HL-60 (cell line): ENCODE results near the gene NUFIP2.

Source experiments
- DNase-seq, 2 experiments: peaks; one replicate each; pipeline ENCODE4 v3.0.0-alpha.2; 2010 to 2020; ENCODE audit warnings: low read depth in 1 of 2, low spot score in 1 of 2
- H3K27ac ChIP-seq: fragments of 250-450 bp; sonication (Bioruptor Pico); replicated peaks from 2 replicates; pipeline ENCODE4 v1.5.1; 2020; ENCODE audit warnings: mild to moderate bottlenecking, moderate library complexity
- H3K27me3 ChIP-seq: fragments of 250-450 bp; sonication (Bioruptor Pico); 2 replicates; pipeline ENCODE4 v1.5.1; 2021; ENCODE audit warnings: mild to moderate bottlenecking, moderate library complexity; ENCODE audit not compliant: insufficient read depth, poor library complexity, severe bottlenecking
- H3K4me3 ChIP-seq: replicated peaks from 2 replicates; pipeline ENCODE4 v1.5.1; 2011; ENCODE audit warnings: mild to moderate bottlenecking, control low read depth, low read length; ENCODE audit not compliant: insufficient read depth
- CTCF ChIP-seq: IDR thresholded peaks from one replicate; pipeline ENCODE4 v1.5.1; 2011; ENCODE audit warnings: low read length, control low read depth, inconsistent platforms; ENCODE audit not compliant: insufficient read depth
- GABPA ChIP-seq: IDR thresholded peaks from 2 replicates; pipeline ENCODE4 v1.6.1; 2012; ENCODE audit warnings: low read depth
- POLR2AphosphoS5 ChIP-seq: IDR thresholded peaks from 2 replicates; pipeline ENCODE4 v1.6.1; 2012; ENCODE audit warnings: low read depth
- REST ChIP-seq: IDR thresholded peaks from 2 replicates; pipeline ENCODE4 v1.6.1; 2012; ENCODE audit warnings: low read depth; ENCODE audit not compliant: insufficient replicate concordance
- SPI1 ChIP-seq: IDR thresholded peaks from 2 replicates; pipeline ENCODE4 v1.6.1; 2012; ENCODE audit warnings: low read depth, mild to moderate bottlenecking, borderline replicate concordance

NUFIP2 gene

GRCh38 chr17:29210879-29211278 is 83.1 kb downstream of the NUFIP2 start:
- no peak for DNase-seq
- H3K27ac ChIP-seq: no peak overlapping the region
- H3K4me3 ChIP-seq: no peak overlapping the region
- no peaks in the 10 kb centered on the region for H3K27me3 ChIP-seq
- no peak for TF ChIP-seq SPI1
- no peak for TF ChIP-seq REST
- no peak for TF ChIP-seq CTCF
- TF ChIP-seq GABPA: no peak
- no peak for TF ChIP-seq POLR2AphosphoS5

- Histone ChIP-seq H3K27ac (no peak overlapping the region), H3K27me3 (no peaks in the 10 kb centered on the region), H3K4me3 (no peak overlapping the region)
- no peak for DNase-seq
- TF ChIP-seq GABPA (no peak), REST (no peak)
Observed at GRCh38 chr17:29209073-29209472, 84.9 kb downstream of the NUFIP2 start.

GRCh38 chr17:29207975-29208374 is 86.0 kb downstream of the NUFIP2 start:
- Histone ChIP-seq H3K27me3 (no peaks in the 10 kb centered on the region), H3K4me3 (no peak overlapping the region), H3K27ac (no peak overlapping the region)
- no peak for TF ChIP-seq REST
- TF ChIP-seq SPI1: no peak
- DNase-seq: no peak
